GM21447 (cell line): Measurements from ENCODE around the gene PADI4.
"Not testable (repeated sequence)": the region's sequence is repeated elsewhere in the genome, so short reads cannot be mapped to it uniquely, and the experiment has no call there.

Source experiments
- ATAC-seq: cut with Tn5 transposase; IDR thresholded peaks from one replicate; pipeline ENCODE4 v1.9.1; 2021; ENCODE audit not compliant: unreplicated experiment

Gene PADI4

DNA sequence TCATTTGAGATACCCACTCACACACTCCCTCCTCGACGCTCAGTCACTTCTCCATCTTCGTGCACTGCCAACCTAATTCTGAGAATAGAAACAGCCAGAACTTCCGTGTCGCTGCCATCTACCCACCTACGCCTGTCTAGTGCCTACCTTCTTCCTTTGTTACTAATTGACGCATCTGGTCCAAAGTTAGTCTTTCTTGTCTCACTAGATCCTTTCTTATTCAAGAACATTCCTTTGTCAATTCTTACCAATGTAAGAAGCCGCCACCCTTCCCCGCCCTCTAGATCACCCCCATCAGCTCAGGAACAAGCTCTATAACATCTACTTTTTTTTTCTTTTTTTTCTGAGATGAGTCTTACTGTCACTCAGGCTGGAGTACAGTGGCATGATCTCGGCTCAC is 67.7 kb downstream of the PADI4 start:
- ATAC-seq = no peak

- no peak for ATAC-seq
These were observed 69.4 kb downstream of the PADI4 start for GRCh38 chr1:17377325-17377953.

GRCh38 chr1:17381161-17381560 is 73.2 kb downstream of the PADI4 start:
- ATAC-seq = no peak

DNA sequence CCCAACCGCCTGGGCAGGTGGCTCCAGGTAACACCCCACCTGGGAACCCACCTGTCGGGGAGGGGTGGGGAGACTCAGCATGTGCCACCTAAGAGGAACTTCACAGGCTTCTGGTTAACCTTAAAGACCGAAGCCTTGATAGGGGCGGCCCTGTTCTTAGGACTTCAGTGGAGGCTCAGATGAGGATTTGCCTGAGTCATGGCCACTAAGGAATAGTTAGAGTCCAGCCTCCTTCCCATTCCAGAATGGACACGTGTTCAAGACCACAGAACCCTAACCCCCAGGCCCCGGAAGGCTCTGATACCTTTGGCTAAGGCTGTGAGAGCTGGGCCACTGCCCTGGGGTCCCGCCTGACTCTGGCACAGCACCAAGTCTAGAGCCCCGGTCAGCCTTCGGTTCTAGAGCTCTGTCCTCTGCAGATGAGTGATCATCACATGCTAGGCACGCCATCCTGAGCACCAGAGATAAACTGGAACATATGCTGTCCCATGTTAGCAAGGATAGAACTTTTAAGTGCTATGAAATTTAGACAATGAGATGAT is 84.3 kb downstream of the PADI4 start:
- no peak for ATAC-seq

DNA sequence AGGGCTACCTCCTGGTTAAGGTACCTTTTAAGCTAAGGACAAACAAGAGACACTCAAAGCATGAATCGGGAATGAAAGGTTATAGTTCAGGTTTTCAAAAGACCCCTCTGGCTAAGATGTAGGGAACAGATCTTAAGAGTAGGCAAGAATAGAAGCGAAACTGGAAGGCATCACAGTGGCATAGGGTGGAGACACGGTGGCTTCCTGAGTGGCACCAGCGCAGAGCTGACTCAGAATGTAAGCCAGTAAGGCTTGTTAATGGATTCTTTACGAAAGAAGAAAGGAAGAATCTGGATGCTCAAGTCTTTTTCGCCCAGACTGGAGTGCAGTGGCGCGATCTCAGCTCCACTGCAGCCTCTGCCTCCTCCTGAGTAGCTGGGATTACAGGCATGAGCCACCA is 85.2 kb downstream of the PADI4 start:
- ATAC-seq = no peak

DNA sequence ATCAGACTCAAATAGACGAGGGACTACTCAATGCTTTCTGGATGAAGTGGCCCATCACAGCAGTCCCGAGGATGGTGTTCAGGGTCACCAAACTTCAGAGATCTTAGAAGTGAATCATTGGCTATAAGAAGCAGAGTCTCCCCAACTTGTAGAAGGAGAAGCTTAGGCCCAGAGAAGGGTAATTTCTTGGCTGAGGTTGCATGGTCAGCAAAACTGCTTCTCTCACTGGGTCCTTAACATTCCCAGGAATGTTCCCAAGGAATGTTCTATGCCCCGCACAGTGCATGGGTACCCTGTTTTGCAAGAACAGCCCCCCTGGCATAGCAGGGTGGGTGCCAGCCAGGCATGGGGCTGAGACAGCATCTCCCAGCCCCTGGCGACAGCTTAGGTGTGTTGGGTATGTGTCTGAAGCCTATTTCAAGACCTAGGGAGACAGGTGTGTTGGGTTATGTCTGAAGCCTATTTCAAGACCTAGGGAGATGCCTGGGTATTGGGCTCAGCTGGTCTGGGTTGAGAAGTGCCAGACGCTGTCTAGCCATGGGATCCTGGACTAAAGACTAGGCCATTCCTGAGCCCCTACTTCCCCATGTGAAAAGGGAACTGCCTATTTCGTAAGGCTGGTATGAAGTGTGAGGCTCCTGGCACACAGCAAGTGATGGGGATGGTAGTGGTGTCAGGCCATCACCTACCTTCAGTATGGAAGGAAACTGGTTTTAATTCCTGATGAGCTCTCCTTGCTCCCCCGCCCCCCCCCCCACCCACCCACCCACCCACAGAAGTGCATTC is 90.1 kb downstream of the PADI4 start:
- no peak for ATAC-seq

GRCh38 chr1:17400725-17401341 is 92.8 kb downstream of the PADI4 start:
- no peak for ATAC-seq

DNA sequence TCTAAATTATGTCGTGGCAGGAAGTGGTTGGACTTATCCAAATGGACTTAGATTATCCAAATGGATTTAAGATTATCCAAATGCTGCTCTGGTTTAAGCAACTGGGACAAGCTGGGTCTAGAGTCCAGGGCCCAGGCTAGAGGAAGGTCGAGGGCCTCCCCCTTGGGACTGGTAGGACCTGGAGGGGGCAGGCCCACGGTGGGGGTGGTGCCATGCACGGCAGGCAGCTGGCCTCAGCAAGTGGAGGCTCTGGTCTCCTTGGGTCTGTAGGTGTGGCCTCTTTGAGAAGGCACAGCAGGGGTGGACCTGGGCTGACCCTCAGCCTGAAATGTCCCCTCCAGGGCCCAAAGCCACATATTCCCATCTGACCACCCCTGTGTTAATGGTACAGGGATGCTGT is 93.8 kb downstream of the PADI4 start:
- ATAC-seq = no peak

DNA sequence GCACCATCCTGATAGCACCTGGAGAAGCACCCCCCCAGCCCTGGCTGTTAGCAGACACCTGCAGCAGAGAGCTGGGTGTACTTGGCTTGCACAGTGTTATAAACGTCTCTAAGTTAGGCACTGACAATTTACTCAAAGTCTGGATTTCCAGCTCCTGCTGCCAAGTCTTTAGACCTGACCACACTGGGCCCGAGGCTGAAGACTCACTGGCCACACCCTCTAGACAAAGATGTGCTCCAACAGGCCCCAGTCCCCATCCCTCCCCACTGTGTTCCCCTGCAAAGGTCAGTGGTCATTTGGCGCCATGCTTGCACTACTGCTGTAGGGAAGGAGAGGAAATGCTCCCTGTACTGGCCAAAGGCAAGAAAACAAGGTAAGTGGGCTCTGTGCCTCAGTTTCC is 95.1 kb downstream of the PADI4 start:
- no peak for ATAC-seq

- no peak for ATAC-seq
These were observed 96.2 kb downstream of the PADI4 start for GRCh38 chr1:17404034-17404684.

DNA sequence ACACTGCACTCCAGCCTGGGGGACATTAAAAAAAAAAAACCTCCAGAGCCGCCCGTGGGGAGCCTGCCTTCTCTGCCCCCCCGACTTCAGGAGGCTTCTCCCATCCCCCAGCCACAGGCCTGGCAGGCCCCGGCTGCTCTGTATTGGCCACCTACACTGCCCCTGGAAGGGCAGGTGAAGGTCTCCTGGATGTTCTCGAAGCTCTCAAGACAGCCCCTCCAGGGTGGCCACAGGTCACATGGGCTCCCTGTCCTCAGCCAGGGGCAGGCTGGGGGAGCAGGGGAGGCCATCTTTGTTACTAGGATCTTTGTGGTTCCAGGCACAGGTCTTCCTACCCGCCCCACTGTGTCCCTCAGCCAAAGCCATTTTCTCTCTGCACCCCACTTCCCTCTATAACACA is 96.8 kb downstream of the PADI4 start:
- ATAC-seq = no peak

DNA sequence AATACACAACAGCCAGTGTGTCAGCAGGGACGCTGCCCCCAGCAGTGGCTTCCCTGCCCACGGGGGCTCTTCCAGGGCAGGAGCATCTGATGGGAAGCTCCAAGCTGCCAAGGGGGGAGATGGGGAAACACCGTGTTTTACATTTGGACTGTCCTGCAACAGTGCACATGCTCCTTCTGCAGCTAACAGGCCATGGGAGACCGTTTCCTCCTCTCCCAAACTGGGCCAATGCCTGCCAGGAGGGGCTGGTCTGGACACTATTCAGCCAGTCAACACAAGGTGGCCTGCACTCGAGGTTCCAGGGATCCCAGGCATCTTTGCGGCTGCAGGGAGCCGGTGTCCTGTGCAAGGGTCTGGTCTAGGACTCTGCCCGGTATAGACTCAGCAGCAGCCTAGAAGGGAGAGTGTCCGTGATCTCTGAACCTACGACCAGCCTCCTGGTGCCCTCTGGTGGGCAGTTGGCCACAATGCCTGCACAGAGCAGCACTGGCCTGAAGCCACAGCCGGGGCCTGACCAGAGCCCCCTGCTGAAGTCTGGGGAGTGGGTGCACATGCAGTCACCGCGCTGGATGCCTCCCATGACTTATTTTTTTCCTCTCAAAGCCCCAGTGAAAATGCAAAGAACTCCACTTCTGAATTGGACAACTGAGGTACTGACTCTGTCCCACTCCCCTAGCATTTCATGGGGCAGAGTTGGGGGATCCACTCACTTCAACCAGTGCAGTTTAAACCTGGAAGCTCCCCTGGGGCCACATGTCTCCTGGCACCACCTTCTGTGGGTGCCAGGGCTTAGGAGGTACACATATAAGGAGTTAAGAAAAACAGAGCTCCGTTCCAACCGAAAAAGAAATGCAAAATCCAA is 98.1 kb downstream of the PADI4 start:
- ATAC-seq = no peak

GRCh38 chr1:17406760-17407475 is 98.9 kb downstream of the PADI4 start:
- not testable (repeated sequence) for ATAC-seq

DNA sequence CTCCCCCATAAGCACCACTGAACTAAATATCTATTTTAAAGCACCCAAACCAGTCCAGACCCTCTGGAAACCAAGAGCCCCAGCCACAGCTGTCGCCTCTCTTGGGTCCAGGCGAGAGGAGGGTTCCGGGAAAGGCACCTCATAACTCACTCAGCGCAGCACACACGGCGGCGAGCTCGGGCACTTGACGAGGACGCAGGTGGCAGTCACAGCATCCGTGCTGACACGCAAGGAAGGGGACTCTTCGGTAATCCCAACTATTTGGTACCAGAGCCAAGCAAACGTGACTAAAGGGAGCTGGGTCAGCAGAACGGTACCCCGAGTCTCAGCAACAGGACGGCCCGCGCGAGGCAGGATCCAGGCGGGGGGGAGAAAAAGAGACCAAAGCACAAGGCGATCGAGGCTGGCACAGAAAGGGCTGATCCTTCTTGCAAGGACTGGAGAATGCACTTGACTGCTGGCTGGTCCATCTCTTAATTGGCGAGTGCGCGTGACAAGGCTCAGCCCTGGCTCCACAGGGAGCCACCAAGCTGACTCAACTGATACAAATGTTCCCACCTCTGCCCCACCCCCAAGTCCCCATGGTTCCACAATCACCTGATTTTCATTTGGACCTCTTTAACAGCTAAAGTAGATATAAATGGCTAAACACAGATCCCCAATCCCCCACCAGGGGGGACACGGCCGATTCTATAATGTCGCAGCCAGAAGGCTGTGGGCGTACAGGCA is 100.0 kb downstream of the PADI4 start:
- not testable (repeated sequence) for ATAC-seq

DNA sequence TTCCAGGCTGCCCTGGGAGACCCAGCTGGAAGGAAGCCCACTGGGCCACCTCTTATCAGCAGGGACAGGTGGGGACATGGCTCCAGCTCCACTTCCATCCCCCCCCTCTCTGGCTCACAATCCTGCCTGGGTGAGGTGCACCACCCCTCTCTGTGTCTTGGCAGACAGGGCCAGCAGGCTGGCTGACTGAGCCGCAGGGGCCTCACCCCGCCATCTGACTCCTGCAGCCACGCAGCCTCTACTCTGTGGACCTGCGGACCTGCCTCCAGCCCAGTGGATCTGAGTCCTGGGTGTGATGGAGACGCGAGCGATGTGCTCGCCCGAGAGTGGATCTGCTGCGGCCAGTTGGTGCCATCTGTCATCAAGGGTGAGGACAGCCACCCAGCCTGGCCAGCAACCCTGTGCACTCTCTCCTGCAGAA is 101.4 kb downstream of the PADI4 start:
- ATAC-seq = no peak

- ATAC-seq = no peak
These were observed 104.3 kb downstream of the PADI4 start for GRCh38 chr1:17412093-17412870.
